Measurements from ENCODE around the gene ROPN1.
"Not testable (repeated sequence)": the region's sequence is repeated elsewhere in the genome, so short reads cannot be mapped to it uniquely, and the experiment has no call there.

DNA sequence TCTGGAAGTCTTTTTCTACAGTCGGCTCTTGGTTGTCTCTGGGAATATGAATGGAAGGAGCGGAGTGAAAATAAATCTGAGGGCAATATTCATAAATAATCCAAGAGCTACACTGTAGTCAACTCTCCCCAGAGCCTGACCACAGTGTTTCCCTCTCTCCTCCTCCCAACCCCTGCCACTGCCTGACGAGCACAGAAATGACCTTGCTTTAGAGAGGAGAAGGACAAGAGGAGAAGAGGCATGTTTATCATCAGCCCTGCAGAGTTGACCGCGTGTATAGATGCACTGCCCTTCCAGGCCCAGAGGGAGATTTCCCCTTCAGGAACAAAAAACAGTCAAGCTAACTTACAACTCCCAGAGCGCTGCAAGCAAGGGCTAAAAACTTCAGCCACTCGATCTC is 16.9 kb downstream of the ROPN1 start:
- TF ChIP-seq TAF1 (IDR thresholded peaks at IDR 0.05; ENCODE audit: borderline replicate concordance, low read depth, low read length); TARDBP (IDR thresholded peaks at IDR 0.05; ENCODE audit: borderline replicate concordance); BHLHE40 (IDR thresholded peaks at IDR 0.05; ENCODE audit: borderline replicate concordance in 1 of 2, low read depth in 2 of 2, low read length in 1 of 2); SIN3A (IDR thresholded peaks at IDR 0.05; ENCODE audit: low read depth, low read length); BCL11A (IDR thresholded peaks at IDR 0.05; ENCODE audit: low read depth, low read length); CTCF (IDR thresholded peaks at IDR 0.05 in 2 of 3, conservative IDR thresholded peaks at IDR 0.05 in 1 of 3; ENCODE audit: control insufficient read depth in 2 of 3, extremely low read depth in 1 of 3, insufficient read depth in 1 of 3, low read depth in 3 of 3, low read length in 3 of 3); EGR1 (IDR thresholded peaks at IDR 0.05; ENCODE audit: borderline replicate concordance in 1 of 2, low read depth in 2 of 2, low read length in 2 of 2); SUPT20H (IDR thresholded peaks at IDR 0.05; ENCODE audit: borderline replicate concordance, control insufficient read depth, low read depth, low read length); RFX5 (IDR thresholded peaks at IDR 0.05; ENCODE audit: low read depth, low read length); BACH1 (IDR thresholded peaks at IDR 0.05; ENCODE audit: borderline replicate concordance); HDAC2 (IDR thresholded peaks at IDR 0.05); EZH2 (IDR thresholded peaks at IDR 0.05; ENCODE audit: borderline replicate concordance, control insufficient read depth, low read depth, low read length): not testable (repeated sequence)
